ENCODE data around the gene CTNS.

Gene CTNS

GRCh38 chr17:3626831-3627768 lies 9.5 kb upstream of the CTNS start:
- no peak for DNase-seq

- DNase-seq = no peak
Measured at GRCh38 chr17:3627769-3628167, 8.8 kb upstream of the CTNS start.

GRCh38 chr17:3630781-3631180 lies 5.8 kb upstream of the CTNS start:
- DNase-seq = no peak

GRCh38 chr17:3632287-3632686 lies 4.3 kb upstream of the CTNS start:
- DNase-seq = no peak

DNA sequence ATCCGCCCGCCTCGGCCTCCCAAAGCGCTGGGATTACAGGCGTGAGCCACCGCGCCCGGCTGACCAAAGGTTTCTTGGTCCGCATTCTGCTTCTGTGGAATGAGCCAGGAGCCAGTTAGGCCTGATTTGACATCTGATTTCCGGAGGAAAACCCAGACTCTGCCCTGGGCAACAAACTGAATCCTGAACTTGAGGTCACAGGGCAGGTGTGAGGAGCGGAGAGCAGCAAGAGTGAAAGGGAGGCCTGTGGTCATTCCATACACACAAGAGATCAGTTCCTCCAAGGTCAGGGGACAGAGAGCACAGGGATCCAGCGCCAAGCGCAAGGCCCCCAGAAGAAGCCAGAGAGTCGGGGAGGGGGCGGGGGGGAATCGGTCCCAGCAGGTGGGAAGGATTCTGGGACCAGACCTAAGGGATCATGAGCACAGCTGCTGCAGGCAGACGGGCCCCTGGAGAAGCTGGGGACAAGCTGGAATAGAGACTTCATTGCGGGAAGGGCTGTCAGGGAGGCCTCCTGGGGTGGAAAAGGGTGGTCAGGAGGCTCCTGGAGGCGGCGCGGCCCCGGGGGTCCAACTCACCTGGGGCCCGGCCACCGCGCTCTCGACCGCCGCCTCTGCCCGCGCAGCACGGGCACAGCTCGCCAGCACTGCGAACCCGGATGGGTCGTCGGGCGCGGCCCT lies 946 bp upstream of the CTNS start:
- no peak for DNase-seq

- no peak for DNase-seq
Measured at GRCh38 chr17:3636908-3637373, 381 bp downstream of the CTNS start.

- no peak for DNase-seq
Measured at GRCh38 chr17:3639981-3640596, 3.5 kb downstream of the CTNS start.

- no peak for DNase-seq
Measured at GRCh38 chr17:3641014-3641413, 4.5 kb downstream of the CTNS start.

- DNase-seq = no peak
Measured at GRCh38 chr17:3641717-3642486, 5.3 kb downstream of the CTNS start.

- no peak for DNase-seq
Measured at GRCh38 chr17:3643889-3644349, 7.4 kb downstream of the CTNS start.

DNA sequence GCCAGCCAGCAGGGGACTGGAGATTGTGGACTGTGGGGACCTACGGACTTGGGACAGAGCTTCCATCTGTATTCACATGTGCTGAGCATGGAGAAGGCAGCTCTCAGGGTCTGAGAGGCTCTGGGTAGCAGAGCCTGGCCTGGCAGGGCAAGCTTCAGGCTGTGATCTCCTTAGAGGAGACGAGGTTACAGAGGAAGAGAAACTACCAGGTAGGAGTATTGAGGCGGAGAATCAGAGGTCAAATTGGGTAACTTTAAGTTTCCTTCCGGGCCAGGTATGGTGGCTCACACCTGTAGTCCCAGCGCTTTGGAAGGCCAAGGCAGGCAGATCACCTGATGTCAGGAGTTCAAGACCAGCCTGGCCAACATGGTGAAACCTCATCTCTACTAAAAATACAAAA lies 8.8 kb downstream of the CTNS start:
- no peak for DNase-seq

- DNase-seq = no peak
Measured at GRCh38 chr17:3647251-3647650, 10.7 kb downstream of the CTNS start.

- peak; percentile 17 for DNase-seq
Measured at GRCh38 chr17:3647769-3648555, 11.4 kb downstream of the CTNS start.

- DNase-seq = no peak
Measured at GRCh38 chr17:3655766-3656165, 19.2 kb downstream of the CTNS start.

GRCh38 chr17:3656353-3656752 lies 19.8 kb downstream of the CTNS start:
- DNase-seq = no peak

DNA sequence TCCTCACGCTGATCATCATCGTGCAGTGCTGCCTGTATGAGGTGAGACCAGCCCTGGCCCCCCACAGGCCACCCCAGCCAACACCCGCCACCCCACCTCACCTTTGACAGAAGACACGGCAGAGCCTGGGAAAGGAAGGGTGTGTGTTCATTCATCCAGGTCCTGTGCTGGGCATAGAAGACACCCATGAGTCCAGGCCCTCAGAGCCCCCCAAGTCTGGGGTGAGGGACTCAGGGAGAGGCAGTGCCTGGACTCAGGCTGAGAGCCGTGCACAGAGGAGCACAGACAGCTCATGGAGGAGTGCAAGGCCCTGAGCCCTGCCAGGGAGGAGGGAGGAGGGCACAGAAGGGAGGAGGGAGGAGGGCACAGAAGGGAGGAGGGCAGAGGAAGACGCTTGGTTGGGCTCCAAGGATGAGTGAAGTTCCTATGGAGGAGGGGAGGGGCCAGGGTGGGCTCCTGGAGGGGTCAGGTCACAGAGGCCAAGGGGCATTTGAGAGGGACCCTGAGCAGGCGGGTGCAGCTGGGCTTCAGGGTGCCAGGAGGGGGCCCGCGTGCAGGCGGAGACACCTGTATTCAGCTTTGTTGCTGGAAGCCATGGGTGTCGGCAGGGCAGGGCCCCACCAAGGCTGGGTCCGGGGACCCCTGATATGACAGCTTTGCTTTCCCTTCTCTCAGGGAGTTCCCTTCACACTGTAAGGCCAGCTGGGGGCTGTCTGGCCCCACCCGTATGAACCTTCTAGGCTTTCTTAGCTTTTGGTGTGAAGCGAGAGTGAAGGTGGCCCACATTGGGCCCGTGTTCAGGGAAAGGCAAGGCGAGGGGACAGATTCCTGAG lies 20.4 kb downstream of the CTNS start:
- no peak for DNase-seq

DNA sequence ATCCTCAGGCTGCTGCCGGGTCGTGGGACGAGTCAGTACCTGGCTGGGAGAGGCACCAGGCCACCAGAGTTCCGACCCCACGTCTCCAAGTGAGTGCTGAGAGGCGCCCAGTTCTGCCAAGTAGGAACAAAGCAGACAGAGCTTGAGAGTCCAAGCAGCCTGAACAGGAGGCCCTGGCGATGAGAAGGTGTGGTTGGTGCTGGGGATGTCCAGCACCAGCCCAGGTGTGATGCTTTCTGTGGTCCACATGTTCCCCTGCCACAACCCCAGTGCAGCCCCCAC lies 21.0 kb downstream of the CTNS start:
- no peak for DNase-seq

GRCh38 chr17:3657874-3658783 lies 21.6 kb downstream of the CTNS start:
- no peak for DNase-seq

DNA sequence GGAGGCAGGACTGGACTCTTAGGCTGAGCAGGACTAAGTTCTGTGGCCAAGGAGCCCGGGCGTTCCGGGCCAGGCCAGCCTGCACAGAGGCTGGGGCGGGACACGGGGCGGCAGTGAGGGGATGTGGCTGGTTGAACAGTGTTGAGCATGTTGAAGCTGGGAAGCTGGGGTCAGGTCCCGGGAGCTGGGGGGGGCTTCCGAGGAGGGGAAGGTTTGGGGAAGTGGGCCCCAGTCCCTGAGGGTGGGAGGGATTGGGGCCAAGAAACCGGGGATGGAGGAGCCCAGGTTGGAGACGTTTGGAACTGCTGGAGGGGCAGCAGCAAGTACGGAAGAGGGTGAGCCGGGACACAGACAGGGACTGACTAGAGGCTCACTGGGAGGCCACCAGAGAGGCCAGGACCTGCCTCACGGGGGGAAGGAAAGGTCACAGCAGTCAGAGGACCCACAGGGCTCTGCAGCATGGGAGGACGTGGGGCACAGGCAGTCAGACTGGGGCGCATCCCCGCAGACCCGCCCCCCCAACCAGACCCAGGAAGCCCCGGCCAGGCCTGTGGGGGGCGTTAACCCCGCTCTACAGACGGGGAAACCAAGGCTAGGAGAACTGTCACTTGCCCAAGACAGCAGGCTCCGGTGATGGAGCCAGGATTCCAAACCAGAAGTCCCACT lies 22.4 kb downstream of the CTNS start:
- DNase-seq = no peak

All from NCI-H526 treated with DMSO at 0.1 percent for 48 hours (cell line).